GM12874 (cell line): Measurements from ENCODE around the gene SLC2A13.

Experiments used
- TF ChIP-seq, protein P1 (sequence below): IDR thresholded peaks from 2 replicates; pipeline ENCODE4 v1.5.1; 2011; ENCODE audit warnings: low read depth, mild to moderate bottlenecking, control low read depth, low read length, moderate library complexity; ENCODE audit not compliant: insufficient read depth

The SLC2A13 gene

DNA sequence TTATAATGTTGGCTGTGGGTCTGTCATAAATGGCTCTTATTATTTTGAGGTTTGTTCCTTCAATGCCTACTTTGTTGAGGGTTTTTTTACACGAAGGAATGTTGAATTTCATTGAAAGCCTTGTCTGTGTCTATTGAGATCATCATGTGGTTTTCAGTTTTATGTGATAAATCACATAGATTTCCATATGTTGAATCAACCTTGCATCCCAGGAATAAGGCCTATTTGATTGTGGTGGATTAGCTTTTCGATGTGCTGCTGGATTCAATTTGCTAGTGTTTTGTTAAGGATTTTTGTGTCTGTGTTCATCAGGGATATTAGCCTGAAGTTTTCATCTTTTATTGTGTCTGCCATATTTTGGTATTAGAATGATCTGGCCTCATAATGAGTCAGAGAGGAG, 27.6 kb downstream of the SLC2A13 start:
- TF ChIP-seq, protein P1, sequence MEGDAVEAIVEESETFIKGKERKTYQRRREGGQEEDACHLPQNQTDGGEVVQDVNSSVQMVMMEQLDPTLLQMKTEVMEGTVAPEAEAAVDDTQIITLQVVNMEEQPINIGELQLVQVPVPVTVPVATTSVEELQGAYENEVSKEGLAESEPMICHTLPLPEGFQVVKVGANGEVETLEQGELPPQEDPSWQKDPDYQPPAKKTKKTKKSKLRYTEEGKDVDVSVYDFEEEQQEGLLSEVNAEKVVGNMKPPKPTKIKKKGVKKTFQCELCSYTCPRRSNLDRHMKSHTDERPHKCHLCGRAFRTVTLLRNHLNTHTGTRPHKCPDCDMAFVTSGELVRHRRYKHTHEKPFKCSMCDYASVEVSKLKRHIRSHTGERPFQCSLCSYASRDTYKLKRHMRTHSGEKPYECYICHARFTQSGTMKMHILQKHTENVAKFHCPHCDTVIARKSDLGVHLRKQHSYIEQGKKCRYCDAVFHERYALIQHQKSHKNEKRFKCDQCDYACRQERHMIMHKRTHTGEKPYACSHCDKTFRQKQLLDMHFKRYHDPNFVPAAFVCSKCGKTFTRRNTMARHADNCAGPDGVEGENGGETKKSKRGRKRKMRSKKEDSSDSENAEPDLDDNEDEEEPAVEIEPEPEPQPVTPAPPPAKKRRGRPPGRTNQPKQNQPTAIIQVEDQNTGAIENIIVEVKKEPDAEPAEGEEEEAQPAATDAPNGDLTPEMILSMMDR, result no peak

GRCh38 chr12:40075458-40075857, 30.4 kb downstream of the SLC2A13 start:
- TF ChIP-seq, protein P1, result no peak

- TF ChIP-seq, protein P1, result no peak
Measured at GRCh38 chr12:40068416-40068815, 37.5 kb downstream of the SLC2A13 start.

- TF ChIP-seq, protein P1, result no peak
Measured at GRCh38 chr12:40065636-40066035, 40.2 kb downstream of the SLC2A13 start.

GRCh38 chr12:40063414-40063813, 42.5 kb downstream of the SLC2A13 start:
- TF ChIP-seq, protein P1, result no peak

DNA sequence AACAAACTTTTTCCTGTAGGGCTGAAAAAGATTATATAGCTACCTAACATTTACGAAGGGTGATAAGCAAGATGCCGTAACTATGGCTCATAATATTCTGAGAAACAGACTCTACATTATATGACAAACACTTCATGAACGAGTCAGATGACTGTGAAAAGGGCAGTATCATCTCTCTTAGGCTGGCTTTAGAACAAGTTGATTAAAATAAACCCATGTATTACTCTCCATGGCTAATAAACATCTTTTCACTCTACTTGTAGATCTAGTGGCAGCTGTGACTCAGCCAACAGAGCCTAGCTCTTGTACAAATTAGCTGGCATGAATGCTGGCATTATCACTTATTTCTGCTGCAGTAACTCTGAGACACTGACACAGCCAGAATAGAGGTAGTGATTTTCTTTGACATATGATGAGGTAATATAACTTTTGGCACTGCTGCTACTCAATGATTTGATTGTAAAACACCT, 47.1 kb downstream of the SLC2A13 start:
- TF ChIP-seq, protein P1, result no peak

DNA sequence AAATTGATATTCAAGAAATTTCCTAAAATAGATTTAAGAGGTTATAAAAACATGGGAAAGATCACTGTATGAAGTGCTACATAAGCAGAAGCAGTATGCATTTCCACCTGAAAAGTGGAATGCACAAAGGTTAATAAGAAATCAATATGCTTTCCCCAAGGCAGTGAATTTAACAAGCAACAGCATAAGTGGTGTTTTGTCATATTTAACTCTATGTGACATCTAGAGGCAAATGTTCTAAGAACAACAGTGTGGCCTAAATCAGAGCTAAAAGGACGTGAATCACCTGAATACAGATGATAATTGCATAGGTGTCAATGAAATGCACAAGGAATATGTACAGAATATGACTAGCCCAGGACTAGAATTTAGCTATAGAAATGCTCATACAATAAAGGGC, 49.5 kb downstream of the SLC2A13 start:
- TF ChIP-seq, protein P1, result no peak
